MM.1S (cell line): ENCODE data around the gene TYW5.

ENCODE experiments used
- EZH2 ChIP-seq: fragments of 300-600 bp; sonication (generic); optimal IDR thresholded peaks from 2 replicates; pipeline ENCODE3; 2017; ENCODE audit warnings: low read depth, mild to moderate bottlenecking, antibody characterized with exemption, low read length, mixed read lengths
- TF ChIP-seq, protein P1 (sequence below): fragments of 300-600 bp; sonication (generic); IDR thresholded peaks from 2 replicates; pipeline ENCODE4 v1.5.1; 2016; ENCODE audit warnings: antibody characterized with exemption, low read length, mixed read lengths

DNA sequence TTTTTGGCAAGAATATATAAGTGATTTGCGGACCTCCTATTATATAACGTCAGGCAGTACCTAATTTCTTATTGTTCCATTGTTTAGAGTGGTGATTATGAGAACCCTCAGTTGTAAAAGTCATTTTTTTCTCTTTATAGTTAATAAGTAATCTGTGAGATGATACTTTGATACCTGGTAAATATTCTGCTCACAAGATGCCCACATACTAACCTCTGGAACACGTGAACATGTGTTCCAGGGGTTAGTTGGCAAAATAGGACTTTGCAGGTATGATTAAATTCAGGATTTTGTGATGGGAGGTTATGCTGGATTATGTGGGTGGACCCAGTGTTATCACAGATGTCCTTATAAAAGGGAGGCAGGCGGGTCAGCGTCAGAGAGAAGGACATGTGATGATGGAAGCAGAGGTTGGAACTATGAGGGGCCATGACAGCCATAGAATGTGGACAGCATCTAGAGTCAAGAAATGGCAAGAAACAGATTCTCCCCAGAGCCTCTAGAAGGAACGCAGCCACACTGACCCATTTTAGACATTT is 16.9 kb upstream of the TYW5 start:
- no peak for TF ChIP-seq EZH2
- TF ChIP-seq, protein P1, sequence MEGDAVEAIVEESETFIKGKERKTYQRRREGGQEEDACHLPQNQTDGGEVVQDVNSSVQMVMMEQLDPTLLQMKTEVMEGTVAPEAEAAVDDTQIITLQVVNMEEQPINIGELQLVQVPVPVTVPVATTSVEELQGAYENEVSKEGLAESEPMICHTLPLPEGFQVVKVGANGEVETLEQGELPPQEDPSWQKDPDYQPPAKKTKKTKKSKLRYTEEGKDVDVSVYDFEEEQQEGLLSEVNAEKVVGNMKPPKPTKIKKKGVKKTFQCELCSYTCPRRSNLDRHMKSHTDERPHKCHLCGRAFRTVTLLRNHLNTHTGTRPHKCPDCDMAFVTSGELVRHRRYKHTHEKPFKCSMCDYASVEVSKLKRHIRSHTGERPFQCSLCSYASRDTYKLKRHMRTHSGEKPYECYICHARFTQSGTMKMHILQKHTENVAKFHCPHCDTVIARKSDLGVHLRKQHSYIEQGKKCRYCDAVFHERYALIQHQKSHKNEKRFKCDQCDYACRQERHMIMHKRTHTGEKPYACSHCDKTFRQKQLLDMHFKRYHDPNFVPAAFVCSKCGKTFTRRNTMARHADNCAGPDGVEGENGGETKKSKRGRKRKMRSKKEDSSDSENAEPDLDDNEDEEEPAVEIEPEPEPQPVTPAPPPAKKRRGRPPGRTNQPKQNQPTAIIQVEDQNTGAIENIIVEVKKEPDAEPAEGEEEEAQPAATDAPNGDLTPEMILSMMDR = no peak
